Fibroblast of pulmonary artery (primary cell): ENCODE data around the gene ZNF141.
"Not testable (repeated sequence)": the region's sequence is repeated elsewhere in the genome, so short reads cannot be mapped to it uniquely, and the experiment has no call there.

Experiments used
- DNase-seq: peaks from one replicate; pipeline ENCODE4 v3.0.0-alpha.2; 2010; ENCODE audit warnings: low read depth
- H3K4me3 ChIP-seq: replicated peaks from 2 replicates; pipeline ENCODE4 v1.5.1; 2011; ENCODE audit warnings: low read depth, mild to moderate bottlenecking, control low read depth, low read length, moderate library complexity
- CTCF ChIP-seq: IDR thresholded peaks from 2 replicates; pipeline ENCODE4 v1.5.1; 2011; ENCODE audit warnings: mild to moderate bottlenecking, control low read depth, low read length, inconsistent platforms; ENCODE audit errors: missing control alignments

Gene ZNF141

GRCh38 chr4:337143-337931 is at the start of gene ZNF141:
Gene ZNF141 (plus strand): TSS chr4:337814. CDS start chr4:337984, 170 bp downstream.
- TF ChIP-seq CTCF, result no peak
- peak; percentile 99 for DNase-seq
- peak within 1 kb of the TSS; percentile 85 for H3K4me3 ChIP-seq

GRCh38 chr4:288891-289290 is 48.7 kb upstream of the ZNF141 start:
- no peak for TF ChIP-seq CTCF
- H3K4me3 ChIP-seq, result no peak overlapping the region
- peak; percentile 1 for DNase-seq

- no peak overlapping the region for H3K4me3 ChIP-seq
- TF ChIP-seq CTCF, result no peak
- DNase-seq, result no peak
Observed at GRCh38 chr4:294732-295131, 42.9 kb upstream of the ZNF141 start.

- no peak overlapping the region for H3K4me3 ChIP-seq
- no peak for DNase-seq
- TF ChIP-seq CTCF, result no peak
Observed at GRCh38 chr4:302381-302780, 35.2 kb upstream of the ZNF141 start.

GRCh38 chr4:304516-304915 is 33.1 kb upstream of the ZNF141 start:
- DNase-seq, result not testable (repeated sequence)
- H3K4me3 ChIP-seq, result peak overlapping the region; percentile 53

GRCh38 chr4:304969-305680 is 32.5 kb upstream of the ZNF141 start, which contains the start of gene ZNF732:
Gene ZNF732 (minus strand): TSS chr4:305474. CDS start chr4:305310, 164 bp downstream.
- peak; percentile 70 for DNase-seq
- peak within 1 kb of the TSS; percentile 53 for H3K4me3 ChIP-seq
- no peak for TF ChIP-seq CTCF

GRCh38 chr4:306551-306961 is 31.1 kb upstream of the ZNF141 start:
- no peak overlapping the region for H3K4me3 ChIP-seq
- no peak for DNase-seq
- no peak for TF ChIP-seq CTCF
